Panc1 (cell line): ENCODE results near the gene CCDC9B. TPM values are rescaled to one million over a fixed set of nuclear protein-coding genes. Genes with fewer than 3 reads are reported as not detected.

Experiments
- ATAC-seq: fragments of 200-7000 bp; cut with Tn5 transposase; 2 replicates; pipeline ENCODE4 v1.9.1; 2020; ENCODE audit warnings: mild to moderate bottlenecking, moderate library complexity
- BruUV-seq: library from RNA; stranded (reverse); fragments of 400-500 nt; replicated peaks from 2 replicates; lab custom pipeline; 2021; lab: Mats Ljungman, UMichigan
- CTCF ChIA-PET: fragments of 300-600 bp; sonication (Branson Sonifier 250); formaldehyde crosslinking; loops from one replicate; lab custom pipeline; 2022; ENCODE audit warnings: antibody characterized with exemption; lab: Charles Lee
- POLR2A ChIA-PET: fragments of 300-600 bp; sonication (Branson Sonifier 250); formaldehyde crosslinking; loops from one replicate; lab custom pipeline; 2022; ENCODE audit warnings: antibody characterized with exemption; lab: Charles Lee
- DNase-seq: peaks from one replicate; pipeline ENCODE4 v3.0.0-alpha.2; 2010; ENCODE audit warnings: low read depth, low spot score
- H3K27ac ChIP-seq: 2 replicates; pipeline ENCODE4 v1.5.1; 2011; ENCODE audit warnings: mild to moderate bottlenecking, low read length, inconsistent platforms
- H3K27me3 ChIP-seq: fragments of 200-500 bp; sonication (Bioruptor generic); 2 replicates; pipeline ENCODE4 v1.6.0; 2014; ENCODE audit warnings: low read length, inconsistent platforms; ENCODE audit not compliant: control insufficient read depth, insufficient read depth
- H3K36me3 ChIP-seq: fragments of 200-500 bp; sonication (Bioruptor generic); 2 replicates; pipeline ENCODE4 v1.5.1; 2014; ENCODE audit warnings: inconsistent platforms, mild to moderate bottlenecking, low read length, moderate library complexity; ENCODE audit not compliant: control insufficient read depth, insufficient read depth
- H3K4me1 ChIP-seq: 2 replicates; pipeline ENCODE4 v1.5.1; 2011; ENCODE audit warnings: inconsistent platforms, mild to moderate bottlenecking, low read length, moderate library complexity; ENCODE audit not compliant: control insufficient read depth, insufficient read depth
- H3K4me3 ChIP-seq, 2 experiments: 2 replicates each; pipeline ENCODE4 v1.5.1; 2011 to 2012; ENCODE audit warnings: low read depth in 2 of 2, low read length in 2 of 2, mild to moderate bottlenecking in 2 of 2, inconsistent platforms in 1 of 2, moderate library complexity in 1 of 2
- H3K9me3 ChIP-seq: fragments of 200-500 bp; sonication (Bioruptor generic); 2 replicates; pipeline ENCODE4 v1.5.1; 2014; ENCODE audit warnings: low read depth, mild to moderate bottlenecking, inconsistent platforms, low read length, moderate library complexity; ENCODE audit not compliant: control insufficient read depth, insufficient read depth
- CTCF ChIP-seq: fragments of 450-650 bp; IDR thresholded peaks from 2 replicates; pipeline ENCODE4 v1.5.1; 2017; ENCODE audit warnings: mild to moderate bottlenecking
- POLR2AphosphoS5 ChIP-seq: IDR thresholded peaks from 2 replicates; pipeline ENCODE4 v1.6.1; 2012; ENCODE audit warnings: mild to moderate bottlenecking, low read depth, low read length, moderate library complexity
- REST ChIP-seq, 2 experiments: IDR thresholded peaks; 2 replicates each; pipeline ENCODE4 v1.6.1; 2011 to 2012; ENCODE audit warnings: low read depth in 2 of 2, control low read depth in 1 of 2, low read length in 1 of 2, mild to moderate bottlenecking in 1 of 2, moderate library complexity in 1 of 2; ENCODE audit not compliant: insufficient read depth in 1 of 2
- SIN3A ChIP-seq: IDR thresholded peaks from 2 replicates; pipeline ENCODE4 v1.6.1; 2012; ENCODE audit warnings: low read depth, mild to moderate bottlenecking, low read length, moderate library complexity, borderline replicate concordance; ENCODE audit not compliant: insufficient read depth
- TCF7L2 ChIP-seq: IDR thresholded peaks from 2 replicates; pipeline ENCODE4 v1.6.1; 2011; ENCODE audit warnings: mild to moderate bottlenecking, low read depth, low read length, inconsistent platforms
- in situ Hi-C: cut with HindIII; loops from 2 replicates; pipeline ENCODE4 v1.10.0; 2016; ENCODE audit warnings: low sequenced_read_pairs, low pct_unique_long_range_greater_than_20kb
- intact Hi-C: fragments of 100-400 bp; cut with micrococcal nuclease; formaldehyde crosslinking; loops from one replicate; pipeline ENCODE4 v1.10.0; 2022; ENCODE audit not compliant: unreplicated experiment
- total RNA-seq: library from RNA; stranded (reverse); gene quantifications from one replicate; pipeline ENCODE4 v1.2.1, GENCODE V29; 2021; ENCODE audit not compliant: unreplicated experiment

CCDC9B gene
- total RNA-seq, 1 experiment from 2014 or later, result 55.9 TPM

GRCh38 chr15:40293905-40294895 lies 46.5 kb downstream of the CCDC9B start:
- intact Hi-C loops (no loop called here), in situ Hi-C loops (no loop called here)
- no peak overlapping the region for H3K27ac ChIP-seq
- no peaks in the 10 kb centered on the region for H3K9me3 ChIP-seq
- DNase-seq, result no peak
- ChIA-PET POLR2A (interaction anchor here (0.6 kb wide), 1 partner anchor 198 kb away, joined by 8 read pairs; no protein-coding TSS in a partner anchor), CTCF (no interaction called here)
- BruUV-seq, result no TSS peak
- peaks cover 8% of the 10 kb centered on the region; the same call in 1 of the 2 replicates for H3K4me1 ChIP-seq
- no peak overlapping the region for H3K4me3 ChIP-seq
- TF ChIP-seq REST (IDR thresholded peaks at IDR 0.05; ENCODE audit: insufficient read depth in 1 of 2, low read depth in 2 of 2, low read length in 1 of 2) (no peak), SIN3A (no peak), TCF7L2 (no peak), POLR2AphosphoS5 (no peak), CTCF (no peak)
- no peak for ATAC-seq
- no peaks in the 10 kb centered on the region for H3K27me3 ChIP-seq
- H3K36me3 ChIP-seq, result no peaks in the 10 kb centered on the region

- Histone ChIP-seq H3K27ac (no peak overlapping the region), H3K27me3 (no peaks in the 10 kb centered on the region), H3K4me1 (peaks cover 9% of the 10 kb centered on the region; the same call in 1 of the 2 replicates), H3K4me3 (no peak overlapping the region), H3K36me3 (no peaks in the 10 kb centered on the region), H3K9me3 (no peaks in the 10 kb centered on the region)
- TF ChIP-seq CTCF (no peak), SIN3A (no peak), TCF7L2 (no peak), REST (IDR thresholded peaks at IDR 0.05; ENCODE audit: insufficient read depth in 1 of 2, low read depth in 2 of 2, low read length in 1 of 2) (no peak), POLR2AphosphoS5 (no peak)
- BruUV-seq, result no TSS peak
- intact Hi-C loops (no loop called here), in situ Hi-C loops (no loop called here)
- ChIA-PET CTCF (no interaction called here), POLR2A (no interaction called here)
- no peak for ATAC-seq
- no peak for DNase-seq
Observed at GRCh38 chr15:40293006-40293405, 47.7 kb downstream of the CCDC9B start.
